ENCODE results near the gene FBXO15.

Gene FBXO15, protein sequence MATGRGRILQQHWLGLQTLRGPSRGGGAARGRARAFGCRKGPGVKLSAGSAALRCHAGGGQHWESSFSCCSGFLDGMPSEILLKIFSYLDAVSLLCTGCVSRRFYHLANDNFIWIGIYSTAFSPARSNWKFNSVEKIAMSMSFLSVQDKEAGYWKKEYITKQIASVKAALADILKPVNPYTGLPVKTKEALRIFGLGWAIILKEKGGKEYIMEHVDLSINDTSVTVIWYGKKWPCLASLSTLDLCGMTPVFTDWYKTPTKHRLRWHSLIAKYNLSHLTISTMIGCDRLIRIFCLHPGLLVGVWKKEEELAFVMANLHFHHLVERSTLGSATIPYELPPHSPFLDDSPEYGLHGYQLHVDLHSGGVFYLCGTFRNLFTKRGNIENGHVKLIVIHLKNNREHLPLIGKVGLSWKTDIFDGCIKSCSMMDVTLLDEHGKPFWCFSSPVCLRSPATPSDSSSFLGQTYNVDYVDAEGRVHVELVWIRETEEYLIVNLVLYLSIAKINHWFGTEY

GRCh38 chr18:74147779-74148542 is at the start of gene FBXO15, which contains the start of gene TIMM21:
Gene FBXO15 (minus strand): TSS chr18:74147834. CDS start chr18:74147785, 49 bp downstream.
Gene TIMM21 (plus strand): TSS chr18:74148523. CDS start chr18:74148809, 286 bp downstream.
- peak; percentile 89 to 96 for DNase-seq

DNA sequence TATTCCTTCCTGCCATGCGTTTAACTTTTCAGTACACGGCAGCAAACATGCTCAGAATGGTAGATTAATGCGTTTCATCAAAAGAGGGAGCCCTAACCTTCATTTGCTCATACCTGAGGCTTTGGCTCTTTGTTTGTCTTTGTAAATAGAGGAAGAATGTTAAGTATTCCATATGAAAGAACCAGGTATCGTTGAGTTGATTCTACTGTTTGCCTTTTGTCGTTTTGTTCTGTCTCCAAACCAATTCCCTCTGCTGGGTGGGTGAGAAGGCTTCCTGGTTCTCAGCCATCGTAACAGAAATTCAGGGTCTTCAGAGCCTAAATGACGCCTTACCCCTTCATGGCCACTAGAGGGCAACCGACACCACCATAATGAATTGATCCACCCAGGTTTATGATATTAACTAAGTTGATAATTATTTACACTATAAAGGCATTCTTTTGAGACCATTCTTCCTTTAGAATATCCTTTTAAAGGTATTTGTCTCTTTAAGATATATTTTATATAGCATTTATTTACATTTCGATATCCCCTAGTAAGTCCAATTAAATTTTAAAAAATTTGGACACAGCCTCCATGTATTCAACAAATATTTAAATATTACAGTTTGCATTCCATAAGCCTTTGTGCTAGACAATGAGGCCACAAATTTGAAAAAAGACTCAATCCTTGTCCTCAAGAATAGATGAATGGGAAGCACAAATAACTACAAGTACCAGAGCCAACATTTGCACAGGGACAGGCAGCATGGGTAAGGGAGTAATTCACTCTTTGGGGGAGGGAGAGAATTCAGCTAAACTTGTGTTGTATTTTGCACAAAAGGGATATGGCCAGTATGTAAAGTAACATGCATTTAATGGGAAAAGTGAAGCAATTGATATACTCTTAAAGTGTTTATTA is 48.8 kb upstream of the FBXO15 start:
- DNase-seq: peak; percentile 21 to 65

- no peak for DNase-seq
Measured at GRCh38 chr18:74194691-74195090, 47.1 kb upstream of the FBXO15 start.

GRCh38 chr18:74191577-74191976 is 43.9 kb upstream of the FBXO15 start:
- DNase-seq: no peak

- peak in 1 of 2 experiments; percentile 21 for DNase-seq
Measured at GRCh38 chr18:74190086-74190485, 42.5 kb upstream of the FBXO15 start.

- no peak for DNase-seq
Measured at GRCh38 chr18:74186661-74187060, 39.0 kb upstream of the FBXO15 start.

GRCh38 chr18:74185860-74186259 is 38.2 kb upstream of the FBXO15 start:
- DNase-seq: no peak

- DNase-seq: no peak
Measured at GRCh38 chr18:74184875-74185274, 37.2 kb upstream of the FBXO15 start.

DNA sequence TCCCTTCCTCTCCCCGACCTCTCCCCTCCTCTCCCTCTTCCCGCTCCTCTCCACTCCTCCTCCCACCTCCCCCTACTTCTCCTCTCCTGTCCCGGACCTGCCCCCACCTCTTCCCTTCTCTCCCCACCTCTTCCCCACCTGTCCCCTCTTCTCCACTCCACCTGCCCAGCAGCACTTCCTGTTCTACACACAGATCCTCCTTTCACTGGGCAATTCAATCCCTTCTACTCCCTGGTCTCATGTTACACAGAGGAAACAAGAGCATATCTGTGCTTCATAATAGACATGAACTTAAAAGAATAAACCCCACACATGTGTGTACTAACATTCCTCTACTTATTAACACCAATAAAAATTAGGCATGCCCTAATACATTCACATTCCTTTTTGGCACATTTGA is 35.5 kb upstream of the FBXO15 start:
- no peak for DNase-seq

- DNase-seq: no peak
Measured at GRCh38 chr18:74182335-74182734, 34.7 kb upstream of the FBXO15 start.

DNA sequence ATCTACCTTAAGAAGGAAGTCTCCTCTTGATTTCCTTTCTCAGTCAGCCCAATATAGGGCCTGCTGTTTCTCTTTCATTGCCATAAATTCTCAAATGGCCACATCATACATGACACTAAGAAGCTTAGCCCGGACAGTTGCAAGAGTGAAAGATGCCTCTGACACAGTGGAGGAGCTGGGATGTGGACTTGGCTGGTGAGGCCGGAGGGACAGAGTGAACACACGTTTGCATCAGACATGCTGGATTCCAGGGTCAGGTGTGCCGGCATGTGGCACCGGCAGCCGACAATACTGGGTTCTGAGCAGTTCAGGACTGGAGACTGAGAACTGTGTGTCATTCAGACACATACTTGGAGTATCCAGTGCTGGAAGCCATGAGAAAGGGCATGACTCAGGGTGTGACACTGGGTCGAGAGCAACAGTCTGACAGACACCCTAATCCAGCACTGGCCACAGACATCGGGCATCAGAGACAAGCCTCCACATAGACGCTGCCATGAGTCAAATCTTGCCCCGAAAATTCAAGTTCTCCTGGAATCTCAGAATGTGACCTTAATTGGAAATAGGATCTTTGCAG is 32.1 kb upstream of the FBXO15 start:
- no peak for DNase-seq

DNA sequence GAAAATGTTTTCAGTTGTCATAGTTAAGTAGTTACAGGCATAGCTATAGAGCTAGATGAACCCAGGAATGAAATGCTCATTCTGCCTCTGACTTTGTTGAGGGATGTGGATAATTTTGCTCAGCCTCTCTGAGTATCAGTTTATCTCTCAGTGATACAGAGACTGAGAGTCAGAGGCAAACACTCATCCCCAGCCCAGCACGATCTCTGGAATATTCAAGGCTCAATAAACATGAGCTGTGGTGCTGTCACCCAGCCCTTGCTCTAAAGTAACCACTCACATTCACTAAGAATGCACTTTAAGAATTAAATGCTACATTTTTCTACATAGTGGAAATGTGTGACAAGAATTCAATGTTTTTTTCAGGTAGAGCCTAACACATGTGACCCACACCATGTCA is 31.2 kb upstream of the FBXO15 start:
- DNase-seq: no peak

DNA sequence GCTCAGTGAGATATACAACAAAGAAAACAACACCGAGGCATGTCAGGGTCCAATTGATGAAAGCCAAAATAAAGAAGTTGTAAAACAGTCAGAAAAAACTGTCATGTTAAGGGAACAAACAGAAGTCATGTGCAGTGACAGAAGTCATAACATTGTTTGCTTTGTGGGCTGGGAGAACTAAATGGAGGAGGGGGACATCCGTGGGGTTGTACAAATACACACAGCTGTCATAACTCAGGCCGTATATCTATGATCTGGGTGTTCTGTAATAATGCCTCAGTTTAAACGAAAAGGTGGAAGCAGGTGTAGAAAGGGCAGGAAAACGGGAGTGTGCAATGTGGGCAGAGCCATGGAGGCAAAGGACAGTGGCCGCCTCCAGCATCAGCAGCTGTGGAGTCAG is 28.0 kb upstream of the FBXO15 start:
- no peak for DNase-seq

DNA sequence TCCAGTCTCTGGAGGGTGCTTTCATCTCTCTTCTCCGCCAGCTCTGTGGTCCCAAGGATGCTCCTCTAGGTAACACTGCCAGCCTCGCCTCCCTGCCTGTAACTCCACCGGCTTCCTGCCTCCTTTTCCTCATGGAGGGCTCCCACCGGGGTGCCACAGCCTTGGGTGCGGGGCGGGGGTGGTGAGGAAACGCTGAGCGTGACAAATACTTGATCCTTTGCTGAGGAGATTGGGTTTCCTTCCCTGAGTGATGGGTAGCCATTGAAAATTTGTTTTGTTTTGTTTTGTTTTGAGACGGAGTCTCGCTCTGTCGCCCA is 25.8 kb upstream of the FBXO15 start:
- DNase-seq: no peak

GRCh38 chr18:74172697-74173433 is 25.2 kb upstream of the FBXO15 start:
- DNase-seq: peak in 1 of 2 experiments; percentile 8

- DNase-seq: no peak
Measured at GRCh38 chr18:74171910-74172606, 24.4 kb upstream of the FBXO15 start.

GRCh38 chr18:74166386-74166785 is 18.8 kb upstream of the FBXO15 start:
- no peak for DNase-seq

GRCh38 chr18:74163019-74163660 is 15.5 kb upstream of the FBXO15 start:
- DNase-seq: no peak

GRCh38 chr18:74155276-74155675 is 7.6 kb upstream of the FBXO15 start:
- no peak for DNase-seq

DNA sequence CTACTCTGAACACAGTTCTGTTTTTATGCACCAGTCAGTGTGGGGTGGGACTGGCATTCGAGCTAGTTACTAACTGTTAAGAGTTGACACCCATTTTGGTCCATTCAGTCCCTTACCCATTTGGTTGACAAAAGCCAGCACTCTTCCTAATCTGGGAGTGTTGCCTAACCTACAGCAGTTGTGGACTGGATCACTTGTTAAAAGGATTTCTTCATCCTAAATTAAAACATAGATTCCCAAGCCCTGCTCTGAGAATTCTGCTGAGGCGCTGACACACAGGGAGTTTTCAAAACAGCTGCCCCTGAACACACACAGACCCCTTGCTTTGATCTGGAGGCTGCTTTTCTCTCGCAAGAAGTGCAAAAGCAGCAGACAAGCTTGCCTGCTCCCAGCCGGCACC is 7.1 kb upstream of the FBXO15 start:
- no peak for DNase-seq

DNA sequence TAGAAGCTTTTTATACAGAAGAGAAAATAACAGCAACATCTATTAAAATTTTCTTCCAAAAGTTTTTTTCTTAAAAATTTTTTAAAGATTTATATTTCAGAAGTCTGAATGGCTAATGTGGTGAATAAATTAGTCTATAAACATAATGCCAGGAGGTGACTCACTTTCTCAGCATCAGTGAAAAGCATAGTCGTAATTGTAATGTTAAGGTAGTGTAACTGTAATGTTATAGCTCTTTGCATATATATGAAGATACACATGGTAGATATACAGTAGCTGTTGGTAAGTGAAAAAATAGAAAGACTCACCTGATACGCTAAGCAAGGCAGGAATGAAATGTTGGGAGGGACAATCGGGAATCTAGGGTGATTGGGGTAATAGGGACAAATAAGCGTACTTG is 6.2 kb upstream of the FBXO15 start:
- DNase-seq: no peak

Measured in NCI-H524 (cell line).